CD4-positive, alpha-beta T cell treated with Interleukin-6 for 4 hours (primary cell): ENCODE measurements around the gene FGF1.
"Not testable (repeated sequence)": the region's sequence is repeated elsewhere in the genome, so short reads cannot be mapped to it uniquely, and the experiment has no call there.

ENCODE experiments used
- DNase-seq: peaks from one replicate; pipeline ENCODE4 v3.0.0-alpha.2; 2020; ENCODE audit warnings: mixed read lengths

The FGF1 gene

GRCh38 chr5:142664636-142665035 is 21.3 kb downstream of the FGF1 start:
- no peak for DNase-seq

- no peak for DNase-seq
Observed at GRCh38 chr5:142664067-142664466, 21.8 kb downstream of the FGF1 start.

- DNase-seq: no peak
Observed at GRCh38 chr5:142663246-142663645, 22.6 kb downstream of the FGF1 start.

GRCh38 chr5:142661957-142662356 is 23.9 kb downstream of the FGF1 start:
- DNase-seq: no peak

- no peak for DNase-seq
Observed at GRCh38 chr5:142661143-142661542, 24.7 kb downstream of the FGF1 start.

- no peak for DNase-seq
Observed at GRCh38 chr5:142660731-142661130, 25.2 kb downstream of the FGF1 start.

- no peak for DNase-seq
Observed at GRCh38 chr5:142660196-142660595, 25.7 kb downstream of the FGF1 start.

- DNase-seq: no peak
Observed at GRCh38 chr5:142659405-142659804, 26.5 kb downstream of the FGF1 start.

GRCh38 chr5:142658278-142658677 is 27.6 kb downstream of the FGF1 start:
- no peak for DNase-seq

- no peak for DNase-seq
Observed at GRCh38 chr5:142657446-142657845, 28.4 kb downstream of the FGF1 start.

GRCh38 chr5:142655339-142656267 is 30.3 kb downstream of the FGF1 start:
- peak; percentile 73 for DNase-seq

GRCh38 chr5:142654578-142655058 is 31.3 kb downstream of the FGF1 start:
- DNase-seq: no peak

GRCh38 chr5:142653321-142653720 is 32.6 kb downstream of the FGF1 start:
- DNase-seq: no peak

- DNase-seq: no peak
Observed at GRCh38 chr5:142652563-142652962, 33.3 kb downstream of the FGF1 start.

GRCh38 chr5:142650881-142651280 is 35.0 kb downstream of the FGF1 start:
- no peak for DNase-seq

- no peak for DNase-seq
Observed at GRCh38 chr5:142650060-142650459, 35.8 kb downstream of the FGF1 start.

- DNase-seq: not testable (repeated sequence)
Observed at GRCh38 chr5:142648108-142648507, 37.8 kb downstream of the FGF1 start.

GRCh38 chr5:142645456-142645855 is 40.4 kb downstream of the FGF1 start:
- DNase-seq: no peak

GRCh38 chr5:142644640-142645361 is 41.1 kb downstream of the FGF1 start:
- DNase-seq: no peak

GRCh38 chr5:142644127-142644526 is 41.8 kb downstream of the FGF1 start:
- DNase-seq: no peak

GRCh38 chr5:142643634-142644033 is 42.3 kb downstream of the FGF1 start:
- no peak for DNase-seq

- no peak for DNase-seq
Observed at GRCh38 chr5:142642427-142642826, 43.5 kb downstream of the FGF1 start.

GRCh38 chr5:142641711-142642110 is 44.2 kb downstream of the FGF1 start:
- no peak for DNase-seq
